Esophagus (tissue), 2 donors: ENCODE measurements around the gene TES. TPM values are rescaled to one million over a fixed set of nuclear protein-coding genes. Genes with fewer than 3 reads are reported as not detected.
"Not testable (repeated sequence)": the region's sequence is repeated elsewhere in the genome, so short reads cannot be mapped to it uniquely, and the experiment has no call there.

Source experiments
- H3K27ac ChIP-seq, 2 donors: one replicate each; pipeline ENCODE4 v1.5.1; 2013; ENCODE audit warnings: low read depth in 2 of 2, mild to moderate bottlenecking in 2 of 2, inconsistent platforms in 1 of 2, low read length in 1 of 2, moderate library complexity in 1 of 2
- H3K27me3 ChIP-seq, 2 donors: one replicate each; pipeline ENCODE4 v1.6.1; 2013; ENCODE audit warnings: low read length in 2 of 2, control low read depth in 1 of 2, mild to moderate bottlenecking in 1 of 2; ENCODE audit not compliant: insufficient read depth in 2 of 2, control insufficient read depth in 1 of 2
- H3K36me3 ChIP-seq, 2 donors: one replicate each; pipeline ENCODE4 v1.6.1; 2013; ENCODE audit warnings: low read length in 1 of 2; ENCODE audit not compliant: control insufficient read depth in 2 of 2, insufficient read depth in 2 of 2
- H3K4me1 ChIP-seq, 2 donors: one replicate each; pipeline ENCODE4 v1.6.1; 2013; ENCODE audit warnings: low read length in 1 of 2; ENCODE audit not compliant: control insufficient read depth in 2 of 2, insufficient read depth in 2 of 2
- H3K4me3 ChIP-seq, 2 donors: one replicate each; pipeline ENCODE4 v1.5.1; 2013; ENCODE audit warnings: low read length in 2 of 2, mild to moderate bottlenecking in 2 of 2, low read depth in 1 of 2, moderate library complexity in 1 of 2
- H3K9me3 ChIP-seq, 2 donors: one replicate each; pipeline ENCODE4 v1.6.1; 2013; ENCODE audit warnings: mild to moderate bottlenecking in 2 of 2, low read depth in 1 of 2, low read length in 1 of 2, moderate library complexity in 1 of 2; ENCODE audit not compliant: control insufficient read depth in 2 of 2, insufficient read depth in 1 of 2
- WGBS, 2 donors: extraction: QIAGEN DNeasy Blood & Tissue Kit; methylation state at CpG; one replicate each; pipeline ENCODE4 v1.1.7; 2013; 5-methylcytosine and 5-hydroxymethylcytosine counted together
- polyA plus RNA-seq, 2 donors: library from polyadenylated mRNA; stranded (reverse); fragments of 200-250 nt; gene quantifications; one replicate each; pipeline ENCODE4 v1.2.3, GENCODE V29; 2013
- donor health status: healthy with polysubstance abuse.
- donor health status: Bipolar disorder and iron deficiency.

The TES gene
- polyA plus RNA-seq, 2 donors = 22.8 to 50.5 TPM

DNA sequence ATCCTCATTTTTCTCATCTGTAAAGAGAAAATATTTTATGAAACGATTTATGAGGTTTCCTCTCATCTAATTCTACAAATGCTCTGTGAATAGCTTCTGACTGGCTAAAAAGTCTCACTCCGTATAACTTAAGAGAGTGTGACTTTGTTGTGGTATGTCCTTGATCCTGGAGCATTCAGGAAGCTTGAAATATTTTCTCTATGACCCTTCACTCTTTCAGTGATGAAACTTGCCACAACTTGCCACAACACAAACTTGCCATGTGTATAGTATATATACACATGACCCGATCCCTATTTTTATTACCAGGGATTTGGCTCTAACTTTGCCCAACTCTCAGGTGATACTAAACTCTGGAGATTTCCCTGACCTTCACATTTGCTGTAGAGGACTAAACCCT lies 74.1 kb downstream of the TES start:
- 58 to 80% methylated on average over 3 of the region's 3 CpGs for WGBS, 2 donors
- no peaks in the 10 kb centered on the region for H3K9me3 ChIP-seq
- no peak overlapping the region for H3K27ac ChIP-seq
- H3K4me1 ChIP-seq = peaks cover 0 to 2% of the 10 kb centered on the region in 2 donors
- no peak overlapping the region for H3K4me3 ChIP-seq
- H3K27me3 ChIP-seq = no peaks in the 10 kb centered on the region
- no peaks in the 10 kb centered on the region for H3K36me3 ChIP-seq

DNA sequence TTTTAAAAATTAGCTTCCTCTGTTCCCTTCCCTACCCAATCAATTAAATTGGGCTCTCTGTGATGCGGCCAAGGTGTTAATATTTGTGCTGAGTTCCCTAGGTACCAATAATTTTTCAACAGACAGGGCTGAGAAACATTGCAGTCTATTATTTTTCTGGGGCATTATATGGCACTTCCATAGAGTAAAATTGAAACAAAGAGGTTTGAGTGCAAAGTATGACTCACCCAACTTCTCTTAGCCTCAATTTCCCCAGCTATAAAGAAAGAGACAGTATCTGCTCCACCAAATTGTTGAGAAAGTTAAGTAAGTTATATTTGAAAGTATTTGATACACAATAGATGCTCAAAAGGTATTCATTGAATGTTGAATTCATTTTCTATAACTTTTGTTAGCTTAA lies 74.9 kb downstream of the TES start:
- Histone ChIP-seq H3K27ac (no peak overlapping the region), H3K9me3 (no peaks in the 10 kb centered on the region), H3K36me3 (no peaks in the 10 kb centered on the region), H3K4me3 (no peak overlapping the region), H3K4me1 (peaks cover 0 to 2% of the 10 kb centered on the region in 2 donors), H3K27me3 (no peaks in the 10 kb centered on the region)
- 87 to 95% methylated on average over 1 of the region's 1 CpG for WGBS, 2 donors

DNA sequence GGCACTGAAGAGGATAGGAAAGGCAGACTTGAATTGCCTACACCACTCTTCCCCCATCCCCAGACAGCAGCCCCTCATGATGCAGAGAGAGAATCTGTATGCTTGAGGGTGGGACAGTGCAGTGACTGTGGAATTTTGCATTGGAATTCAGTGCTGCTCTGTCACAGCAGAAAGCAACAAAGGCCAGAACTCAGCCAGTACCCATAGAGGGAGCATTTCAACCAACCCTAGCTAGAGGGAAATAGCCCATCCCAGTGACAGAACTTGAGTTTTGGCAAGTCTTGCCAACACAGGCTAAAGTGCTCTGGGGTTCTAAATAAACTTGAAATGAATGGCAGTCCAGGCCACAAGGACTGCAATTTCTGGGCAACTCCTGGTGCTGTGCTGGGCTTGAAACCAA lies 80.4 kb downstream of the TES start:
- peaks cover 0 to 2% of the 10 kb centered on the region in 2 donors for H3K4me1 ChIP-seq
- H3K27me3 ChIP-seq = no peaks in the 10 kb centered on the region
- H3K9me3 ChIP-seq = no peaks in the 10 kb centered on the region
- H3K4me3 ChIP-seq = no peak overlapping the region
- no peaks in the 10 kb centered on the region for H3K36me3 ChIP-seq
- H3K27ac ChIP-seq = no peak overlapping the region

DNA sequence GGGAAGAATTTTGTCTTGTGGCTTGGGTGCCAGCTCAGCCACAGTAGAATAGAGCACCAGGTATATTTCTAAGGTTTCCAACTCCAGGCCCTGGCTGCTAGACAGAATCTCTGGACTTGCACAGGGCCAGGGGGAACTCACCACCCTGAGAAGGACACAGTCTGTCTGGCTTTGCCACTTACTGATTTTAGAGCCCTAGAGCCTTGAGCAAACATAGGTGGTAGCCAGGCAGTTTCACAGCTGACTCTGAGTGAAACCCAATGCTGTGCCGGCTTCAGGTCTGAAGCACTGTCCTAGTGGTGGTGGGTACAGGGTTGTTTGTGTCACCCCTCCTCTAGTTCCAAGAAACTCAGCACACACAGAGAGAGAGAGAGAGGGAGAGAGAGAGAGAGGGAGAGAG lies 81.6 kb downstream of the TES start:
- Histone ChIP-seq H3K36me3 (no peaks in the 10 kb centered on the region), H3K9me3 (no peaks in the 10 kb centered on the region), H3K4me3 (no peak overlapping the region), H3K27me3 (no peaks in the 10 kb centered on the region), H3K4me1 (peaks cover 0 to 2% of the 10 kb centered on the region in 2 donors), H3K27ac (no peak overlapping the region)
- 91 to 93% methylated on average over 1 of the region's 1 CpG for whole genome bisulfite sequencing, 2 donors

DNA sequence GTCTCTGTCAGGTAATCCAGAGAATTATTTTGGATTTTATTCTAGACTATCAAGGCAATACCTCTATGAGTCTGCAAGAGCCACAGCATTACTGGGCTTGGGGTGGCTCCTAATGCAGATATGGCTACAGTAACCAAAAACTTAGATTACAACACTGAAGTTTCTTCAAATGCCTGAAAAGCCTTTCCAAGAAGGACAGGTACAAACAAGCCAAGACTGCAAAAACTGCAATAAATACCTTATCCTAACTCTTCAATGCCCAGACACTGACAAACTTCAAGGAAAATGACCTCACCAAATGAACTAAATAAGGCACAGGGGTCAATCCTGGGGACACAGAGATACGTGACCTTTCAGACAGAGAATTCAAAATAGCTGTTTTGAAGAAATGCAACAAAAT lies 82.0 kb downstream of the TES start:
- H3K4me1 ChIP-seq = peaks cover 0 to 2% of the 10 kb centered on the region in 2 donors
- no peak overlapping the region for H3K4me3 ChIP-seq
- H3K9me3 ChIP-seq = no peaks in the 10 kb centered on the region
- no peaks in the 10 kb centered on the region for H3K36me3 ChIP-seq
- no peak overlapping the region for H3K27ac ChIP-seq
- 83 to 91% methylated on average over 1 of the region's 1 CpG for WGBS, 2 donors
- no peaks in the 10 kb centered on the region for H3K27me3 ChIP-seq

DNA sequence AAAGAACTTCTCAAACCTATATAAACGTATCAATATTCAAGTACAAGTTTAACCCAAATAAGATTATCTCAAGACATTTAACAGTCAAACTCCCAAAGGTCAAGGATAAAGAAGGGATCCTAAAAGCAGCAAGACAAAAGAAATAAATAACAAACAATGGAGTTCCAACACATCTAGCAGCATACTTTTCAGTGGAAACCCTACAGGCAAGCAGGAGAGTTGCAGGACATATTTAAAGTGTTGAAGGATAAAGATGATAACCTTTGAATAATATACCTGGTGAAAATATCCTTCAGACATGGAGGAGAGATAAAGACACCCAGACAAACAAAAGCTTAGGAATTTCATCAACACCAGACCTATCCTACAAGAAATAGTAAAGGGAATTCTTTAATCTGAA lies 82.8 kb downstream of the TES start:
- Histone ChIP-seq H3K36me3 (no peaks in the 10 kb centered on the region), H3K4me3 (no peak overlapping the region), H3K9me3 (no peaks in the 10 kb centered on the region), H3K4me1 (no peaks in the 10 kb centered on the region), H3K27ac (no peak overlapping the region), H3K27me3 (no peaks in the 10 kb centered on the region)
- whole genome bisulfite sequencing, 2 donors = 86 to 89% methylated on average over 1 of the region's 1 CpG

DNA sequence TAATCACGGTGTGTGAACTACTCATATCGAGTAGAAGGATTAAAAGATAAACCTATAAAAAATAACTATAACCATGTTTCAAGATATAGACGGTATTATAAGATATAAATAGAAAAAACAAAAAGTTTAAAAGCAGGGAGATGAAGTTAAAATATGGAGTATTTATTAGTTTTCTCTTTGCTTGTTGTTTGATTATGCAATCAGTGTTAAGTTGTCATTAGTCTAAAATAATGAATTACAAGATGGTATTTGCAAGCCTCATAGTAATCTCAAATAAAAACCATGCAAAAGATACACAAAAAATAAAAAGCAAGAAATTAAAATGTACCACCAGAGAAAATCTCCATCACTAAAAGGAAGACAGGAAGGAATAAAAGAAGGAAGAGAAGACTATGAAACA lies 83.3 kb downstream of the TES start:
- 80 to 93% methylated on average over 3 of the region's 3 CpGs for WGBS, 2 donors

DNA sequence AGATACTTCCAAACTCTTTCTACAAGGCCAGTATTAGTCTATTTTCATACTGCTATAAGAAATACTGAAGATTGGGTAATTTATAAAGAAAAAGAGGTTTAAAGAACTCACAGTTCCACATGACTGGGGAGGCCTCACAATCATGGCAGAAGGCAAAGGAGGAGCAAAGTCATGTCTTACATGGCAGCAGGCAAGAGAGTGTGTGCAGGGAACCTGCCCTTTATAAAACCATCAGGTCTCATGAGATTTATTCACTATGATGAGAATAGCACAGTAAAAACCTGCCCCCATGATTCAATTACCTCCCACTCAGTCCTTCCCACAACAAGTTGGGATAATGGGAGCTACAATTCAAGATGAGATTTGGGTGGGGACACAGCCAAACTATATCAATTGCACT lies 85.6 kb downstream of the TES start:
- H3K27me3 ChIP-seq, H3K9me3 ChIP-seq, H3K27ac ChIP-seq, H3K36me3 ChIP-seq, H3K4me1 ChIP-seq, H3K4me3 ChIP-seq: not testable (repeated sequence)

More for the DNA sequence above, 83.3 kb downstream of the TES start:
- H3K9me3 ChIP-seq = no peaks in the 10 kb centered on the region
- H3K27ac ChIP-seq = no peak overlapping the region
- H3K4me3 ChIP-seq = no peak overlapping the region
- H3K36me3 ChIP-seq = no peaks in the 10 kb centered on the region
- no peaks in the 10 kb centered on the region for H3K4me1 ChIP-seq
- H3K27me3 ChIP-seq = no peaks in the 10 kb centered on the region

DNA sequence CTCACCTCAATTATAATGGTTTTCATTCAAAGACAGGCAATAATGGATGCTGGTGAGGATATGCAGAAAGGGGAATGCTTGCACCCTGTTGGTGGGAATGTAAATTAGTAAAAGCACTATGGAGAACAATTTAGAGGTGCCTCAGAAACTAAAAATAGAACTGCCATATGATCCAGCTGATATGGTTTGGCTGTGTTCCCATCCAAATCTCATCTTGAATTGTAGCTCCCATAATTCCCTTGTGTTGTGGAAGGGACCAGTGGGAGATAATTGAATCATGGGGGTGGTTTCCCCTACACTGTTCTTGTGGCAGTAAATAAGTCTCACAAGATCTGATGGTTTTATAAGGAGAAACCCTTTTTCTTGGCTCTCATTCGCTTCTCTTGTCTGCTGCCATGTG lies 87.7 kb downstream of the TES start:
- Histone ChIP-seq H3K4me3 (no peak overlapping the region), H3K36me3 (no peaks in the 10 kb centered on the region), H3K27ac (no peak overlapping the region), H3K4me1 (no peaks in the 10 kb centered on the region), H3K9me3 (no peaks in the 10 kb centered on the region), H3K27me3 (no peaks in the 10 kb centered on the region)
- WGBS, 2 donors = 86 to 89% methylated on average over 1 of the region's 1 CpG

DNA sequence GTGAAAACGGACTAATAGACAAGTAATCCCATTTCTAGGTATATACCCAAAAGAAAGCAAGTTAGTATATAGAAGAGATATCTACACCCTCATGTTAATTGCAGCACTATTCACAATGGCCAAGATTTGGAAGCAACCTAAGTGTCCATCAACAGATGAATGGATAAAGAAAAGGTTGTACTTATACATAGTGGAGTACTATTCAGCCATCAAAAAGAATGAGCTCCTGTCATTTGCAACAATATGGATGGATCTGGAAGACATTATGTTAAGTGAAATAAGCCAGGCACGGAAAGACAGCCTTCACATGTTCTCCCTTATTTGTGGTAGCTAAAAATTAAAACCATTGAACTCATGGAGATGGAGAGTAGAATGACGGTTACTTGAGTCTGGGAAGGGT lies 88.2 kb downstream of the TES start:
- H3K4me3 ChIP-seq = no peak overlapping the region
- no peaks in the 10 kb centered on the region for H3K27me3 ChIP-seq
- H3K36me3 ChIP-seq = no peaks in the 10 kb centered on the region
- no peak overlapping the region for H3K27ac ChIP-seq
- WGBS, 2 donors = 94% methylated on average over 3 of the region's 3 CpGs
- H3K9me3 ChIP-seq = no peaks in the 10 kb centered on the region
- no peaks in the 10 kb centered on the region for H3K4me1 ChIP-seq
